Stimulated activated CD8-positive, alpha-beta memory T cell treated with anti-CD3 and anti-CD28 coated beads, Interleukin-4, amount 100 ng/mL, for 4 hours (primary cell): ENCODE results near the gene NAXD.
"Not testable (repeated sequence)": the region's sequence is repeated elsewhere in the genome, so short reads cannot be mapped to it uniquely, and the experiment has no call there.

Experiments
- DNase-seq, 2 donors: peaks; one replicate each; pipeline ENCODE4 v3.0.0-alpha.2; 2020; ENCODE audit warnings: low read depth in 2 of 2, low spot score in 1 of 2

NAXD gene

GRCh38 chr13:110593430-110594130, 21.8 kb upstream of the NAXD start:
- DNase-seq, result no peak

GRCh38 chr13:110597041-110597689, 18.2 kb upstream of the NAXD start:
- DNase-seq, result no peak

- no peak for DNase-seq
These were observed 15.0 kb upstream of the NAXD start for GRCh38 chr13:110600261-110600819.

GRCh38 chr13:110600980-110601379, 14.4 kb upstream of the NAXD start:
- no peak for DNase-seq

GRCh38 chr13:110605132-110605531, 10.2 kb upstream of the NAXD start:
- DNase-seq, result no peak

GRCh38 chr13:110606281-110606680, 9.1 kb upstream of the NAXD start:
- not testable (repeated sequence) for DNase-seq

- no peak for DNase-seq
These were observed 7.6 kb upstream of the NAXD start for GRCh38 chr13:110607675-110608224.

- no peak for DNase-seq
These were observed 4.3 kb upstream of the NAXD start for GRCh38 chr13:110610955-110611595.

GRCh38 chr13:110615005-110615321, 382 bp upstream of the NAXD start:
- no peak for DNase-seq

- peak in 1 of 2 donors; percentile 18 for DNase-seq
These were observed 1.1 kb downstream of the NAXD start for GRCh38 chr13:110616103-110617101.

- DNase-seq, result no peak
These were observed 2.2 kb downstream of the NAXD start for GRCh38 chr13:110617321-110618072.

GRCh38 chr13:110618167-110618566, 2.8 kb downstream of the NAXD start:
- no peak for DNase-seq

- no peak for DNase-seq
These were observed 3.4 kb downstream of the NAXD start for GRCh38 chr13:110618780-110619179.

GRCh38 chr13:110620596-110620995, 5.3 kb downstream of the NAXD start:
- no peak for DNase-seq

- DNase-seq, result no peak
These were observed 9.7 kb downstream of the NAXD start for GRCh38 chr13:110624766-110625756.

- no peak for DNase-seq
These were observed 10.5 kb downstream of the NAXD start for GRCh38 chr13:110625771-110626321.

GRCh38 chr13:110626521-110626920, 11.2 kb downstream of the NAXD start:
- no peak for DNase-seq

- no peak for DNase-seq
These were observed 12.0 kb downstream of the NAXD start for GRCh38 chr13:110627351-110627750.
